HG03354 (cell line): Measurements from ENCODE around the gene CLIC6.
"Not testable (repeated sequence)": the region's sequence is repeated elsewhere in the genome, so short reads cannot be mapped to it uniquely, and the experiment has no call there.

Experiments used
- ATAC-seq: cut with Tn5 transposase; IDR thresholded peaks from one replicate; pipeline ENCODE4 v1.9.1; 2021; ENCODE audit warnings: mild to moderate bottlenecking; ENCODE audit not compliant: unreplicated experiment, poor library complexity, severe bottlenecking

Gene CLIC6

DNA sequence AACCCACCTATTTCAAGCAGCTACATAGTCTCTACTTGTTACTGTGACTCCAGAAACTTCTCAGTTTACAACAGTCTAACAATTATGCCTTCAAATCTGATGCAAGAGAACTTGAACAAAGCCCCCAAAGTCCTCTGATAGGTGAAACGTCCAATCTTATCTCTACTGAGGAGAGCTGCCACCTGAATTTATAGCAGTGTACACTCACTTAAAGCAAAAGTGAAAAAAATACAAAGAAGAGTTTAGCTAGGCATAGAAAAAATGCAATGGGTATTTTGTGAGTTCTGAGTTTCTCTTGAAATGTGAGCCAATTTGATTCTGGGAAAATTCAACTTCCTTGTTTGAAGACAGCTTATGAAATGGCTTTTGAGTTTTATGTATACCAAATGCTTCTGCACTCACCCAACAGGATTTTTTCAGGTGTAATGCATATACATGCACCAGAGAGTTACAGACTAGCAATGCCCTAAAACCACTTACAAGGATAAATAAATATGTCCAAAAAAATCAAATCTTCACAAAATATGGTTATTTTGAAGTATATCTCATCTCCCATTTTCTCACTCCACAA is 17.8 kb upstream of the CLIC6 start:
- no peak for ATAC-seq

GRCh38 chr21:34651642-34652041 is 17.2 kb upstream of the CLIC6 start:
- no peak for ATAC-seq

DNA sequence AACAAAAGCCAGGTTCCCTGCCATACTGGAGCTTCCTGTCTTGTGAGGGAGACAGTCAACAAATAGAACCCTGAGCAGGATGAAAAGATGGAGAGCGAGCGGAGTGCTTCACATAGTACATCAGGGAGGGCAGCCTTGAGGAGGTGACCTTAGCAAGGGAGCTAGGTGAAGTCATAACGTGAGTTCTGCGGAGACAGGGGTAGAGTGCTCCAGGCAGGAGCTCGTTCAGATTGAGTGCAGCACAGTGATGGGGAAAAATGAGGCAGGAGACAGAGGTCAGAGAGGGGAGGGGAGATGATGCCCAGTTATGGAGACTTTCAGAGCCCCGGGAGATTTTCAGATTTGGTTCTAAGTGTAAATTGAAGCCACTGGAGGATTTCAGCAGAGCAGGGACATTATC is 15.3 kb upstream of the CLIC6 start:
- ATAC-seq = no peak

- no peak for ATAC-seq
These were observed 6.9 kb upstream of the CLIC6 start for GRCh38 chr21:34661848-34662247.

DNA sequence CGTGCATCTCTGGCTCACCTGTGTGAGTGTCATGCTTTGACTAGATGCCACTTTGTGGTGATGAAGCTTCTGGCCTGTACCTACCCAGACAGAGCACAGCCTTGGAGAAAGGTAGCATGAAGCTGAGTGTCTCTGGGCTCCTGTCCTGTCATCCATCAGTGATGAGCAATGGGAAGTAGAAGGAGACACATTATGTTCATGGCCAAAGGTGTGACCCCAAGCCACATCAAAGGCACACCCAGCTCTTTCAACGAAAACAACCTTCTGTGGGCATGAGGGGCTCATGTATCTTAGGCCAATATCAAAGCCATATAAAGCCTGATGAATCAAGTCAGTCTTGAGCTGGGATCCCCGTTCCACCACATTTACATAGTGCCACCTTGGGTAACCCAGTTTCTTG is 1.0 kb upstream of the CLIC6 start:
- no peak for ATAC-seq

GRCh38 chr21:34669149-34669879 is 520 bp downstream of the CLIC6 start:
- ATAC-seq = peak; percentile 46

- not testable (repeated sequence) for ATAC-seq
These were observed 1.1 kb downstream of the CLIC6 start for GRCh38 chr21:34669880-34670219.

- ATAC-seq = no peak
These were observed 1.6 kb downstream of the CLIC6 start for GRCh38 chr21:34670220-34670961.

DNA sequence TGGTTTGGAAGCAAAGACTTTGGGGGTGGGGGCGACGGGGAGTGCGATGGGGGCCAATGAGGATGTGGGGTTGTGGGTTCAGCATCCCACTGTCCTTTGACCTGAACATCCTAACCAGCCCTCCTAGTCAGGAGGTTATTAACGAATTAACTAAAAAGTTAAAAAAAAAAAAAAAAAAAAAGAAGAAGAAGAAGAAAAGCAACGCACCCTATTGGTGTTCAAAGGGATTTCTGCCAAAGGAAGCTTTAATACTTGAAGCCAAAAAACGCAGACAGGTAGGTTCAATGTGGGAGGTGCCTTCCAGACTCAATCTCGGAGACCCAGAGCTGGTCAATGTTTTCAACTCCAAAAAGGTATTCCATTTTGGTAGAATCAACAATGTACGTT is 2.2 kb downstream of the CLIC6 start:
- no peak for ATAC-seq

- no peak for ATAC-seq
These were observed 2.7 kb downstream of the CLIC6 start for GRCh38 chr21:34671462-34671861.

DNA sequence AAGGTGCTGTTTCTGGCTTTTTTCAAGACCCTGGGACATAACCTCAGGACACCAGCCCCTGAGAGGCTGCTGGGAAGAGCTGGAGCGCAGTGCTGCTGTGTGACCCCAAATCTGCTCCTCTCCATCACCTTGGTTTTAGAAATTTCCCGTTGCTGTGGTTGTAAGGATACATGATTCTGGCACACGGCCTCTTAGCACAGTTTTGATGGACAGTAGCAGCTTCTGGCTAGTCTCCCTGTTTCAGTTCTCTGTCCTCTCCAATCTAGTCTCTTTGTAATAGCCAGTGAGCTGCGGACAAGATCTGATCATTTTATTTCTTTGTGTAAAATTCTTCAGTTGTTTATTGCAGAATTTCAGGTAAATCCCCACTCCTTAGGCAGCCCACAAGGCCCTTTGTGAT is 3.1 kb downstream of the CLIC6 start:
- no peak for ATAC-seq

DNA sequence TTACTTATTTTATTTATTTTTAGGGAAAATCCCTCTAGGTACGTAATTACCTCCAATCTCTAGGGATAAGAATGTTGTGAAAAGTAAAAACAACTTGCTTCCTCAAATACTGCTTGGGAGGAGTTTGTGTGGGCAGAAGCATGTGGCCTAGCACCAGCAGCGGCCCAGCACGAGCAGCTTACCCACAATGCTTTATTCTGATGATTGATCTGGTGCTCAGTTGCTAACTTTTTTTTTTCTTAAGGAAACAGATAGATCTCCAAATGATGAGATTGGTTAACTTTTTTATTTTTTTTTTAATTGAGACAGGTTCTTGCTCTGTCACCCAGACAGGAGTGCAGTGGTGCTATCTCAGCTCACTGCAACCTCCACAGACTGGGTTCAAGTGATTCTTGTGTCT is 4.2 kb downstream of the CLIC6 start:
- ATAC-seq = no peak

DNA sequence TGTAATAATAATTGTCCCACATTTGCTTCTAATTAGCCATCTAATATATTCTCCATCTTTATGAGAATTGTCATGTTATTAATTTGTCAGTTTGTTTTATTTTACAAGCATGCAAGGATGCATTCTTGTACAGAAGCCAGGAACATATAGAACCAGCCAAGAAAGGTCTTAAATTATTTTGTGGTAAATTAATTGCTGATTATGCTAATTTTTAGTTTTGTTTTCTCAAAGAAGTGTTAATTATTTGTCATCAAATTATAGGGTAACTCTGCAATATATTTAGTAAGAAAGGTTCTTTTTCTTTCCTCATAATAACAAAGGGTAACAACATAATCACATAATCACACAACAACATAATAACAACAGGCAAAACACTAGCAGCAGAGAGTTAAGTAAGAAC is 5.7 kb downstream of the CLIC6 start:
- ATAC-seq = no peak

- no peak for ATAC-seq
These were observed 7.1 kb downstream of the CLIC6 start for GRCh38 chr21:34675871-34676270.

- ATAC-seq = no peak
These were observed 10.3 kb downstream of the CLIC6 start for GRCh38 chr21:34679051-34679450.

DNA sequence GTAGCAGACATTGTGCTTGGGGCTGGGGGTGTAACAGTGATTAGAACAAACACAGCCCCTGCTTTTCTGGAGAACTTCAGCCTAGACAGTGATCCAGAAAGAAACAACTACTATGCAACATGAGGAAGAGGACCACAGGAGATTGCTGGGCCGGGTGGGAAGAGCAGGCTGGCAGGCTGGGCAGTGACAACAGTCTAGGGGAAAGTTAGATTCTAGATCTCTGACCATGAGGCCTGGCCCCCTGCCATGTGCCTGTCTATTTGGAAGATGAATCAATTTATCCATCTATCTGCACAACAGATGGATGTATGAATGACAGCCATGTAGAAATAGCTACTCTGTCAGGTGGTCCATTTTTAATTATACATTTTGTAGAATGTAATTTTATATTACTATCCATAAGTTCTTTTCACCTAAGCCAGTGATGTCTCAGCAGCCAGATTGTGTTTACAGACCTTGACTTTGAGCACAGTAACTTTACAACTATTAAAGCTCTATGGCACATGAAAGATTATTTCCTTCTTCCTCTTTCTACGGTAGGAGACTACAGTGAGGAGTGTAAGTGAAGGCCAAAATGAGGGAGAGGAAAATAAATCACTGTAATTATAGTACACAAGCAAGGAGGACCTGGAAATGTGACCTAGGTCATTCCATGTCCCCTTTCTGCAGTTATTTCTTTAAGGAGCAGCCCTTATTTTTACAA is 15.5 kb downstream of the CLIC6 start:
- ATAC-seq = no peak

- ATAC-seq = no peak
These were observed 18.3 kb downstream of the CLIC6 start for GRCh38 chr21:34687065-34687464.

DNA sequence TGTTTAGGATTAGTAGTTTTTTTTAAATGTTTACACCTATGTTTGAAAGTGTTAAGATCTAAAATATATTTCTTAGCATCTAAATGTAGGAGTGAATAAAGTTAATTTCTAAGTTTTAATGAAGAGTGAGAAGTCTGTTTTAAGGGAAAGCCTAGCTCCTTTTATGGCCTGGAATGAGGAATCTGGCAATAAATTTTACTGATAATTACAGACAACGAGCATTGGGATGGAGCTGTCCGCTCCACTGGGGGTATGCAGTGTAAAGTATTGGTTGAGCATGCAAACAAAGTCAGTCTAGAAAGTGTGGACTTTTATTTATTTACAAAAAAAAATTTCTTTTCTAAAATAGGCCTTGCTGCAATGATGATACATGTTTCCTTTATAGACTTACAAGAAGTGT is 19.0 kb downstream of the CLIC6 start:
- no peak for ATAC-seq

GRCh38 chr21:34688145-34688544 is 19.4 kb downstream of the CLIC6 start:
- no peak for ATAC-seq

DNA sequence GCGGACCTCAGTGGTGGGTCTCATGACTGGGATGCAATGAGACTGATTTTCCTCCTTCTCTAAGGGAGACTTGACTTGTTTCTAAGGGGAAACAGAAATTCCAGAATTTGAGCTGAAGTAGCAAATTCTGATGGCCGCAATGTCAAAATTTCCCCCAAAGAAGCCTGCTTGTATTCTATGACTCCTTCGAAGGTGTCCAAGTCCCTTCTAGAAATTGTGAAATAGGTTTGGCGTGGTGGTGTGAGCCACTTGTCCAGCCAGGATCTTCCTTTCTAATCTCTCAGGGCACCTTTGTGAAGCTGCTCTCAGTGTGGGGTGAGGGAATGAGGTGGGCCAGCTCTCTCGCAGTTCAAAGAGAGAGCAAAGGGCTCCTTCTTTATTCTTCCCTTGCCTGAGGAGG is 19.9 kb downstream of the CLIC6 start:
- no peak for ATAC-seq
